Measurements from ENCODE around the gene RAB9B.

The RAB9B gene

GRCh38 chrX:103806862-103807474 is 25.1 kb downstream of the RAB9B start:
- no peak for DNase-seq

- no peak for DNase-seq
Observed at GRCh38 chrX:103805860-103806259, 26.2 kb downstream of the RAB9B start.

GRCh38 chrX:103800318-103800717 is 31.7 kb downstream of the RAB9B start:
- DNase-seq = no peak

- no peak for DNase-seq
Observed at GRCh38 chrX:103797691-103798090, 34.4 kb downstream of the RAB9B start.

GRCh38 chrX:103794119-103794518 is 37.9 kb downstream of the RAB9B start:
- no peak for DNase-seq

- DNase-seq = no peak
Observed at GRCh38 chrX:103793545-103793940, 38.5 kb downstream of the RAB9B start.

GRCh38 chrX:103792916-103793544 is 39.0 kb downstream of the RAB9B start:
- DNase-seq = no peak

GRCh38 chrX:103791826-103792485 is 40.1 kb downstream of the RAB9B start:
- DNase-seq = no peak

- no peak for DNase-seq
Observed at GRCh38 chrX:103791228-103791627, 40.8 kb downstream of the RAB9B start.

GRCh38 chrX:103789004-103789403 is 43.1 kb downstream of the RAB9B start:
- no peak for DNase-seq

GRCh38 chrX:103783971-103784370 is 48.1 kb downstream of the RAB9B start:
- no peak for DNase-seq

- DNase-seq = no peak
Observed at GRCh38 chrX:103783196-103783595, 48.9 kb downstream of the RAB9B start.

- DNase-seq = no peak
Observed at GRCh38 chrX:103782640-103783039, 49.4 kb downstream of the RAB9B start.

- DNase-seq = no peak
Observed at GRCh38 chrX:103781706-103782105, 50.4 kb downstream of the RAB9B start.

GRCh38 chrX:103781062-103781402 is 51.0 kb downstream of the RAB9B start:
- no peak for DNase-seq

- no peak for DNase-seq
Observed at GRCh38 chrX:103780336-103781061, 51.6 kb downstream of the RAB9B start.

- DNase-seq = no peak
Observed at GRCh38 chrX:103779141-103779789, 52.8 kb downstream of the RAB9B start.

GRCh38 chrX:103776546-103776945 is 55.5 kb downstream of the RAB9B start, which contains the start of gene PLP1:
PLP1 (plus strand) TSS chrX:103776840; CDS start chrX:103776996, 156 bp downstream.
- DNase-seq = no peak

GRCh38 chrX:103774070-103774642 is 57.9 kb downstream of the RAB9B start:
- no peak for DNase-seq

- no peak for DNase-seq
Observed at GRCh38 chrX:103773445-103773844, 58.6 kb downstream of the RAB9B start.

All from CD4-positive, alpha-beta T cell treated with Interleukin-6 for 4 hours (primary cell).